LNCaP clone FGC (cell line): Measurements from ENCODE around the gene OR6C76.
"Not testable (repeated sequence)": the region's sequence is repeated elsewhere in the genome, so short reads cannot be mapped to it uniquely, and the experiment has no call there.

Experiments used
- DNase-seq: peaks from one replicate; pipeline ENCODE4 v3.0.0-alpha.2; 2011; ENCODE audit warnings: low read depth
- H3K4me3 ChIP-seq: 2 replicates; pipeline ENCODE4 v1.5.1; 2011; ENCODE audit warnings: mild to moderate bottlenecking, low read depth, low read length, control low read depth
- CTCF ChIP-seq: IDR thresholded peaks from 2 replicates; pipeline ENCODE4 v1.5.1; 2012; ENCODE audit warnings: mild to moderate bottlenecking; ENCODE audit not compliant: control insufficient read depth, insufficient read depth; ENCODE audit errors: extremely low read depth

OR6C76 gene

DNA sequence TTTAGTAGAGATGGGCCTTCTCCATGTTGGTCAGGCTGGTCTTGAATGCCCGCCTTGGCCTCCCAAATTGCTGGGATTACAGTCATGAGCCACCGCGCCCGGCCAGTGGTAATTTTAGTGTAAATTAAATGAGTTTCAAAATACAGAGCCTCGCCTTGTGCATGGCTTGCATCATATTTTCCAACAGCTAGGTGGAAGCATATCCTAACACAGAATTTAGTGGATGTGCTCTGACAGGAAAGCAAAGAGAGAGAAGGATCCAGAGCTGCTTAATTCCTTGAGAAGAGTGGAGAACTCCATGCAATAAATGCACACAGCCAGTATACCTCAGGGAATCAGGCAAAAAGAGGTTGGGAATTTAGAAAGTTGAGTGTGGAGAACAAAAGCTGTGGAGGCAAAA is 20.3 kb downstream of the OR6C76 start:
- peak; percentile 63 for TF ChIP-seq CTCF
- DNase-seq, result no peak
- H3K4me3 ChIP-seq, result no peak overlapping the region

DNA sequence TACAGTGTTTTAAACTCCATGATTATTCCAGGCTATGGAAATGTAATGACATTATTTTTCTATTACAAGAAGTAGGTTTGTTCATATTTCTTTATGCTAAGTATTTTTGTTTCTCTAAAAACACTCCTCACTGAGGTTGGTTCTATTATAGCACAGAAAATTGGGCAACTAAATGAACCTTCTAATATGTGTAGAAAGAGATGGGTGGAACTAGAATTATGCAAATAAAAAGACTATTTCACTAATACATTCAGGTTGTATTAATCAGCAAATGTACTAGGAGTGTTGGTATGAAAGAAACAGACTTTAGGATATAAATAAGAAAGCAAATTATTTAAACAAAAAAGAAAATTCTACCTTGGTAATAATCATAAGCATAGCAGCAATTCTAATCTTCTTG is 22.8 kb downstream of the OR6C76 start:
- DNase-seq, result no peak
- no peak overlapping the region for H3K4me3 ChIP-seq
- no peak for TF ChIP-seq CTCF

DNA sequence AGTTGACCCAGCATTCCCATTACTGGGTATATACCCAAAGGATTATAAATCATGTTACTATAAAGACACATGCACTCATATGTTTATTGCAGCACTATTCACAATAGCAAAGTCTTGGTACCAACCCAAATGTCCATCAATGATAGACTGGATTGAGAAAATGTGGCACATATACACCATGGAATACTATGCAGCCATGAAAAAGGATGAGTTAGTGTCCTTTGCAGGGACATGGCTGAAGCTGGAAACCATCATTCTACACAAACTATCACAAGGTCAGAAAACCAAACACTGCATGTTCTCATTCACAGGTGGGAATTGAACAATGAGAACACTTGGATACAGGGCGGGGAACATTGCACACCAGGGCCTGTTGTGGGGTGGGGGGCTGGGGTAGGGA is 38.9 kb downstream of the OR6C76 start:
- not testable (repeated sequence) for DNase-seq, H3K4me3 ChIP-seq

DNA sequence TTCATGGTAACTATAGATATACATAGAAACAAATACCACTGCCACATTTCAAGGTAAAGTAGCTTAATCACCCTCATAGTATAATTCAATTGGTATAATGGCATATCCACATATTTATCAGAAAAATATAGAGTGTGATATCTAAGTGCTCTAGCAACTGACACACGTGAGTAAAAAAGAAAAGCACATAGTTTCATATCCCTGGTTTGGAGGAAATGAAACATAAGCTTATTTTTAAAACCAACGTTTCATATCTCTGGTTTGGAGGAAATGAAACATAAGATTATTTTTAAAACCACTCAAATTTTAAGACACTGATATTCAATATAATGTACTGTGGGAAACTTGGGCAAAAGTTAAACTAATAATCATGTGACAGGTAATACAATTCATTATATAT is 41.8 kb downstream of the OR6C76 start:
- no peak for TF ChIP-seq CTCF
- H3K4me3 ChIP-seq, result no peak overlapping the region
- no peak for DNase-seq

DNA sequence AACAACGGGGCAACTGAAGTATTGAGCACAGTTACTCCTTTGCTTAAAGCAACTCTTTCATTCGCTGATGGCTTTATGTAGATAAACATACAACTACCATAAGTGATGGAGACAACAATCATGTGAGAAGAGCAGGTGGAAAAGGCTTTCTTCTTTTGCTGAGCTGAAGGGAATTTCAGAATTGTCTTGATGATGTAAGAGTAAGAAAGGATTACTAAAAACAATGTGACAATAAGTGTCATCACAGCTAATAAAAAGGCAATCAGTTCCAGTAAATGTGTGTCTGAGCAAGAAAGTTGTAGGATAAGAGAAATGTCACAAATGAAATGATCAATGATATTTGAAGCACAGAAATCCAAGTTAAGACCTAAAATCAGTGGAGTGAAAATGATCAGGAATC is 43.2 kb downstream of the OR6C76 start:
- DNase-seq, result no peak
- TF ChIP-seq CTCF, result no peak
- no peak overlapping the region for H3K4me3 ChIP-seq

- H3K4me3 ChIP-seq, result no peak within 1 kb of the TSS
- no peak for TF ChIP-seq CTCF
- DNase-seq, result no peak
Measured at GRCh38 chr12:55470088-55470829, 44.2 kb downstream of the OR6C76 start, which contains the start of gene OR6C70. TSS of gene OR6C70 (minus strand) at chr12:55470138. CDS start at chr12:55470138, 0 bp downstream.

GRCh38 chr12:55472264-55472663 is 46.2 kb downstream of the OR6C76 start:
- TF ChIP-seq CTCF, result no peak
- no peak overlapping the region for H3K4me3 ChIP-seq
- DNase-seq, result no peak
